GM21619 (cell line): Measurements from ENCODE around the gene FBXO28.
"Not testable (repeated sequence)": the region's sequence is repeated elsewhere in the genome, so short reads cannot be mapped to it uniquely, and the experiment has no call there.

Experiments
- ATAC-seq: cut with Tn5 transposase; IDR thresholded peaks from one replicate; pipeline ENCODE4 v1.9.1; 2021; ENCODE audit not compliant: unreplicated experiment

Gene FBXO28

DNA sequence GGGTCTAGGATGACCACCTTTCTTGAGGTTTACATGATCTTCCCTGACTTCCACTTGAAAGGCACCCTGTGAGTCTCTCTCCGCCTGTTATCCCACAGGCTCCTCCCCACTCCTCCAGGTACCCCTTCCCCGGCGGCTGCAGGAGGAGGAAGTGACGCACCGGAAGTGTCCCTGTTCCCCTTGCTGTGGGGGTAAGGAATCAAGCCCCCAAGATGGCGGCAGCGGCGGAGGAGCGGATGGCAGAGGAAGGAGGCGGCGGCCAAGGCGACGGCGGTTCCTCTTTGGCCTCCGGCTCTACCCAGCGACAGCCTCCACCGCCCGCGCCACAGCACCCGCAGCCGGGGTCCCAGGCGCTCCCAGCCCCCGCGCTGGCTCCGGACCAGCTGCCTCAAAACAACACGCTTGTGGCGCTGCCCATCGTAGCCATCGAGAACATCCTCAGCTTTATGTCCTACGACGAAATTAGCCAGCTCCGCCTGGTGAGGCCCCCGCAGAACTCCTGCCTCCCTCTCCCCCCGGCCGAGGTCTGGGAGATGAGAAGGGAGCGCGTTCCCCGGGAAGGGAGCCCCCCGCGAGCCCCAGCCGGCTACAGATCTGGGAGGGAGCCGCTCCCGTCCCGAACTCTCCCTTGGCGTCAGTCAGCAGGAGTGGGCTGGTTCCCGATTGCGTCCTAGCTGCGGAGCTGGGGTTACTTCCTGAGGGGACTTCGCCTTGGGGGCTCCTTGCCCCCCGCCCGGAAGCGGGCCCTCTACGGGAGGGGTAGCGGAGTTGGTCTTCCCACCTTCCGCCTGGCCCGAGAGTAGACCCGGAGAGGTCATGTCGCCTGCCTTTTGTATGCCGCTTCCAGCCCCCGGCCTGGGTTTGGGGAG, at the start of gene FBXO28:
FBXO28 (plus strand) TSS at position 194 of the 869 bp plus-strand sequence; CDS start at position 213, 19 bp downstream.
- peak; percentile 99 for ATAC-seq

DNA sequence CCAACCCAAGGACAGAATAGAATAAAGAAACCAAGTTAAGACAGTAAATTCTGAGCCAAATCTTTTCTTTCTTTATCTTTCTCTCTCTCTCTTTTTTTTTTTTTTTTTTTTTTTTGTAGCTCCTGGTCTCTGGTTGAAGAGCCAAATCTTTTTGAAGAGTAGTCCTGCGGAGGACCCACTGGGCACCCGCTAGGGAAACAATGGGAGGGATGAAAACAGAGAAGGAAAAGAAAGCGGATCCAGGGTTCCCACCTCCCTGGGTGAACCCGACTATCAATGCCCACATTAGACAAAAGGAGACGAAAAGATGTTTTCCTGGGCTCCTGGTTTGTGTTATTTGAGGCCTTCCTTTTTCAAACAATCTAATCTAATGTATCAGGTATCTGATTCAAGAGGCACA, 49.8 kb upstream of the FBXO28 start:
- ATAC-seq, result no peak

GRCh38 chr1:224065455-224065854, 48.5 kb upstream of the FBXO28 start:
- no peak for ATAC-seq

DNA sequence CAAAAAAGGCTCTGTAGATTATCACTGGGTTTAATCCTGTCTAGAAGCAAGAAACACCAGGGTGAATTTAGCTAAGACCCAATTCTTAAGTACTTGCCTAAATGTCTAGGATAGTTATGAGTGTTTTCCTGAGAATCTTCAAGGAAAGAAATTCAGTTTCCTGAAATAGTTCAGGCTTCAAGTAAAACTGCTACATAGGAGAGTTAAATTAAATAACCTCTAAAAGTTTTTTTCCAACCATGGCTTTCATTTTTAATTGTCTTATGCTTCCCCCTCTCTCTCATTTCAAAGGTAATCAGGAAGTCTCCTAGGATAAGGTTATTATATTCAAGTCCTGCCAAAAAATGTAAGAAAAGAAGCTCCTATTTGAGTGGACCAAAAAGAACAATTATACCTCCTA, 46.7 kb upstream of the FBXO28 start:
- ATAC-seq, result no peak

GRCh38 chr1:224067621-224068457, 46.1 kb upstream of the FBXO28 start:
- ATAC-seq, result no peak

DNA sequence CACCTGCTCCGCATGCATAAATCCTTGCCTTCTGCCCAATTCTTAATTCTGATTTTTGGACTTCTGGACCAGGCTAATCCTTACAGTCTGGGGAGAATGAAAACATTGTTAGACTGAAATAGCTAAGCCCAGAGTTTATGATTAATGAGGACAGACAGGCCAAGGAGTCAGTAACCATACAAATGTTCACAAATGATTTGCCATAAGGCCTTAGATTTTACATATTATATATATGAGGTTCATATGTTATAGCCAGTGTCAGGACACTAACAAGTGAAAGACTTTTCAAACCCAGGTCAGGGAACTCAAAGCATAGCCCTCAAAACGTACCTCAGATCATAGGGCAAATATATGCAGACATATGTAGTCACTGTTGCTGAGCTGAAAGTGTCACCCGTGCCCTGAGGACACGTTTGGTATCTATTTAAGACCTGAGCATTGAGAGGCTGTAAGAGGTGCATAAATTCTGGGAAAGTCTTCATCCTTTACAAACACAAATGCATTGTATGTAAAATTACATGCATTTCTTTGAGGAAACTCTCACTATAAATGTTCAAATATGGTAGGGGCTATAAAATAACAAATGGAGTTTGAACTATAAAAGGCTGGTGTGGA, 45.3 kb upstream of the FBXO28 start:
- no peak for ATAC-seq

- no peak for ATAC-seq
These were observed 44.8 kb upstream of the FBXO28 start for GRCh38 chr1:224069138-224069537.

GRCh38 chr1:224070521-224070920, 43.4 kb upstream of the FBXO28 start:
- no peak for ATAC-seq

GRCh38 chr1:224076407-224076806, 37.5 kb upstream of the FBXO28 start:
- no peak for ATAC-seq

GRCh38 chr1:224079644-224080043, 34.3 kb upstream of the FBXO28 start:
- ATAC-seq, result not testable (repeated sequence)

DNA sequence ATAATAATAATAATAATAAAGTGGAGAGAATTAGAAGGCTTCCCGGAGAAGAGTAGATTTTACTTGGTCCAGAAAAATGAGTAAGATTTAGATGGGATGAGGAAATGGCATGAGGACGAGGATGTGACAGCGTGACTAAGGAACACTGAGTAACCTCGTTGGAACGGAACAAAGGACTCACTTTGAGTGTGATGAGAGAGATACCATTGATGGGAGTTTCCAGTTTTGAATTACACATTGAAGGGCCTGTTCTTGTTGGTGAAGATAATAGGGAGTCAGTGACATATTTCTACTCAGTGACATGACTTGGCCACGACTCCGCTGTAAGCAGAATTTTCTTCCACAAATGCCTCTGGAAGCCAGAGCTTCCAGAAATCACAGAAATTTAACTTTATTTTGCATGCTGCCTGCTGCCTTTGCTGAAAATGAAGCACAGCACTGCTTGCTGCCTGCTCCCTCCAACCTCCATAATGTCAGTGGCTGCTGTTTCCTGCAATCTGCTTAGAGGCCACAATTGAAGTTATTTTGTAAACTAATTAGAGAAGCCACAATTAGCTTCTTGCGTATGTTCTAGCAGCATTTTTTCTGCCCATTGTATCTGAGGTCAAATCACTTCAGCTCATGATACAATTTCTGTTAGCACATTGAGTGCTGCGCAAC, 33.7 kb upstream of the FBXO28 start:
- no peak for ATAC-seq

DNA sequence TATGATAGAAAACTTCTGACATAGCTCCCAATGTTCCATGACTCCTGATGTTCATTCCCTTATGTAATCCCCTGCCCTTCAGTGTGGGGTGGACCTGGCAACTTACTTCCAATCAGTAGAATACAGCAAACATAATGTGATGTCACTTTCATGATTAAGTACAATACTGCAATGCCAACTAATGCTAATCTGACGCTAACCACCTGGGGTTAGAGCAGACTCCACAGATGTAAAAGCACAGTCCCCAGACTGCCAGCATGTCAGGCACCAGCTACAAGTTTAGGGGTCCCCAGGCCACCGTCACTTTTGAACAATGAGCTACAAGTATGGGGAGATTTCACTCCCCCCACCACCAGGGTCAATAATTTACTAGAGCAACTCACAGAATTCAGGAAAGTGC, 32.3 kb upstream of the FBXO28 start:
- ATAC-seq, result no peak

DNA sequence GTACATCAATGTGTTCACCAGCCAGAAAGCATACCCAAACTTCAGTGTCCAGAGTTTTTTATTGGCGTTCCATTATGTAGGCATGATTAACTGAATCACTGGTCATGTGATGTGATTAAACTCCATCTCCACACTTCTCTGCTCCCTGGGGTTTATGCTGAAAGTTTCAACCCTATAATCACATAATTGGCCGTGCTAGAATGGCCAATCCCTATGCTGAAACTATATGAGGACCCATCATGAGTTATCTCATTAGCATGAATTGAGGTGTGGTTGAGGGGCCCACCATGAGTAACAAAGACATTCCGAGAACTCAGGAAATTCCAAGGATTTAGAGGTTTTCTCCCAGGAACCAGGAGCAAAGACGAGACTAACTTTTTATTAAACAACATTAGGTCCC, 31.8 kb upstream of the FBXO28 start:
- ATAC-seq, result no peak

DNA sequence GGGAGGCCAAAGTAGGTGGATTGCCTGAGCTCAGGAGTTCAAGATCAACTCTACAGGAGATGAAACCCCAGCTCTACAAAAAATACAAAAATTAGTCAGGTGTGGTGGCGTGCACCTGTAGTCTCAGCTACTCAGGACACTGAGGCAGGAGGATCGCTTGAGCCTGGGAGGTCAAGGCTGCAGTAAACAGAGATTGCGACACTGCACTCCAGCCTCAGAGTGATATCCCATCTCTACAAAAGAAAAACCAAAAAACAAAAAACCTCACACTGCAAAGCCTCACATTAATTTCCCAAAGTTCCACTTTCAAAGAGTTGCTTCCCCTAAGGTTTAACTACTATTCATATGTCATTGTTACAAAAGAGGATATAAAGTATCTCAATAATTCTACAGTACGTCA, 29.0 kb upstream of the FBXO28 start:
- no peak for ATAC-seq

DNA sequence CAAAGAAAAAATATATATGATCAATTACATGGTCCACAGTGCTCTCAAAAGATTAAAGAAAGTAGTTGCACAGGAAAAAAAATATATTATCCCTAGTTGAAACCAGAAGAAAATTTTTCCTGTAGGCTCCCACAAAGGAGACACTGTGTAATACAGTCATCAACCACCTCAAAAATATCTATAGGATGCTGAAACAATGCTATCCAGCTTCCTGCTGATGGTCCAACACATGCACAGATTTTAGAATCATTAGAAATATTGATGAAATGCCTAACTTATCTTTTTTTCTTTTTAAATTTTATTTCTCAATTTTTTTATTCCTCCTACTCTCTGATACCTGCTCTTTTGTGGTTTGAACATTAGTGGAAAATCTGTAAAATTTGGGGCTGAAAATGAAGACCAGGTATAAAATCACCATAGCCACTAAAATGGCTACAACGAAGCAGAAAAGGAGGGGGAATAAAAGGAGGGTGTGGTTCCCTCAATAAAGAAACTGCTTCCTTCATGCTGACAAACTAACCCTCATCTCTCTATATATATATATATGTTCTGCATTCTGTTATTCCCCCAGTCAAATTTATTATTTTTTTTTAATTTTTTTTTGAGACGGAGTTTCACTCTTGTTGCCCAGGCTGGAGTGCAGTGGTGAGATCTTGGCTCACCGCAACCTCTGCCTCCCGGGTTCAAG, 28.3 kb upstream of the FBXO28 start:
- ATAC-seq, result no peak

- ATAC-seq, result no peak
These were observed 26.6 kb upstream of the FBXO28 start for GRCh38 chr1:224087286-224087794.

DNA sequence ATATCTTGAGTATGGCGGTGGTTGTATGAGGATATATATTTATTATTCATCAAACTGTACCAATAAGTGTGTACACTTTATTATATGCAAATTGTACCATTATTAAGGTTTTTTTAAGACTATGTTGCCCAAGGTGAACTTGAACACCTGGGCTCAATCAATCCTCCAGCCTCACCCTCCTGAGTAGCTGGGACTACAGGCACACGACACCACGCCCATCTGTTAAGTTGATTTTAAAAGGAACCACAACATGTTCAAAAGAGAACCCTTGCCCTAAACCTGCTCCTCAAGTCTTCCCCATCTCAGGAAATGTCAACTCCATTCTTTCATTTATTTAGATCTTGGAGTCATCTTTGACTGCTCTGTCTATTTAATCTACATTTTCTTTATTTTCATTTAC, 24.3 kb upstream of the FBXO28 start:
- no peak for ATAC-seq

DNA sequence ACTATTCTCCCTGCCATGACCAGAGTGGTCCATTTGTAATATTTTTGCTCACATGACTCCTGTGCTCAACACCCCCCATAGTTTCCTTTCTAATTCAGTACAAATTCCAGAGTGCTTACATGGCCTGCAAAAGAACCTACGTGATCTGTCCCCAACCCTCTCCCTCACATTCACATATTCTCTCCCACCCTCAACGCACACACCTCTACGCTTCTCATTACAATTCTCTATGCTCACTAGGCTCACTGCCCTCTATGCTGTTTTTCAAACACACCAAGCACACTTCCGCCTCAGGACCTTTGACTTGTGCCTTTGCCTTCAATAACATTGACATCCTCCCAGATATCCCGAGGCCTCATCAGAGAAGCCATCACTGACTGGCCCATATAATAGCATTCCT, 23.8 kb upstream of the FBXO28 start:
- ATAC-seq, result no peak

GRCh38 chr1:224092111-224092510, 21.8 kb upstream of the FBXO28 start:
- ATAC-seq, result no peak

- ATAC-seq, result no peak
These were observed 21.3 kb upstream of the FBXO28 start for GRCh38 chr1:224092601-224093000.
